Measurements from ENCODE around the gene ASB2. TPM values are rescaled to one million over a fixed set of nuclear protein-coding genes. Genes with fewer than 3 reads are reported as not detected.

The ASB2 gene
- polyA plus RNA-seq, 1 experiment: 0.06 TPM

DNA sequence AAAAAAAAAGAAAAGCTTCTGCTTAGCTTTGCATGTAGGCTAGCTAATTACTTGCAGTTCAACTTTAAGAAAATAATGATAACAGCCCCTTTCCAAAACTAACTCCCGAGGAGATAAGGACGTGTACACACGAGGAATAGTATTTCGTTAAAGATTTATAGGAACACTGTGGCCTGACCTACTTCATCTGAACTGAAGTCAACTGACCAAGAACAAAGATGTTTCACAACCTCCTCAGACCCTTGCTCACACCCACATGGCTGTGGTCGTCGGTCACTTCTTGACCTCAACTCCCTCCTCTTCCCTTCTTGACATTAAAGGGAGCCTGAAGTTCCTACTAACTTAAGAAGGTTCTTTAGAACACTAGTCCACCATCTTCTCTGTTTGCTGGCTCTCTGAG lies 74.6 kb downstream of the ASB2 start:
- POLR2A ChIA-PET: no interaction called here
- CTCF ChIA-PET: interaction anchor here (1.0 to 2.2 kb wide), 2 partner anchors 37 to 247 kb away, joined by 3 to 10 read pairs; no protein-coding TSS in a partner anchor
- no peak overlapping the region for H3K4me3 ChIP-seq (ENCODE audit: low read depth, low read length)
- TF ChIP-seq, protein P1, sequence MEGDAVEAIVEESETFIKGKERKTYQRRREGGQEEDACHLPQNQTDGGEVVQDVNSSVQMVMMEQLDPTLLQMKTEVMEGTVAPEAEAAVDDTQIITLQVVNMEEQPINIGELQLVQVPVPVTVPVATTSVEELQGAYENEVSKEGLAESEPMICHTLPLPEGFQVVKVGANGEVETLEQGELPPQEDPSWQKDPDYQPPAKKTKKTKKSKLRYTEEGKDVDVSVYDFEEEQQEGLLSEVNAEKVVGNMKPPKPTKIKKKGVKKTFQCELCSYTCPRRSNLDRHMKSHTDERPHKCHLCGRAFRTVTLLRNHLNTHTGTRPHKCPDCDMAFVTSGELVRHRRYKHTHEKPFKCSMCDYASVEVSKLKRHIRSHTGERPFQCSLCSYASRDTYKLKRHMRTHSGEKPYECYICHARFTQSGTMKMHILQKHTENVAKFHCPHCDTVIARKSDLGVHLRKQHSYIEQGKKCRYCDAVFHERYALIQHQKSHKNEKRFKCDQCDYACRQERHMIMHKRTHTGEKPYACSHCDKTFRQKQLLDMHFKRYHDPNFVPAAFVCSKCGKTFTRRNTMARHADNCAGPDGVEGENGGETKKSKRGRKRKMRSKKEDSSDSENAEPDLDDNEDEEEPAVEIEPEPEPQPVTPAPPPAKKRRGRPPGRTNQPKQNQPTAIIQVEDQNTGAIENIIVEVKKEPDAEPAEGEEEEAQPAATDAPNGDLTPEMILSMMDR (IDR thresholded peaks at IDR 0.05; ENCODE audit: insufficient read depth, low read depth, low read length): no peak
- no peaks in the 10 kb centered on the region for H3K27me3 ChIP-seq (ENCODE audit: control insufficient read depth, insufficient read depth, low read length)
- H3K36me3 ChIP-seq (ENCODE audit: control insufficient read depth, insufficient read depth, low read length): no peaks in the 10 kb centered on the region
- no peak for DNase-seq (ENCODE audit: low read depth)

DNA sequence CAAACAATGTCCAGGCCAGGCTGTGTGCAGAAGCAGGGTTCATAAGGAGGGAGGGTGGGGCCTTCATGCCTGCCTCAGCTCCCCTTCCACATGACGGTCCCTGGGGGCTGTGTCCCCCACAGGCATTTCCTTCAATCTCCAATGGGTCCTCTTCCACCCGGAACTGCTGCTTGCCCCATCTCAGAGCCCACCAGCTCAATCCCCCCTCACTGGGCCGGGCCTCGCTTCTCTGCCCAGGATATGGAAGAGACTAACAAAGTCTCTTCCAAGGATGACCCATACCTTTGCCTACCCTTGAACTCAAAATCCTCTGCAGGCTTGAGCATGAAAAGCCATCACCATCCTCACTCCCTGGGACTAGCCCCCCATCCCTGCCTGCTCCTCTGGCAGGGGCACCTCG lies 77.6 kb downstream of the ASB2 start:
- TF ChIP-seq, protein P1 (IDR thresholded peaks at IDR 0.05; ENCODE audit: insufficient read depth, low read depth, low read length): no peak
- no peaks in the 10 kb centered on the region for H3K27me3 ChIP-seq (ENCODE audit: control insufficient read depth, insufficient read depth, low read length)
- H3K4me3 ChIP-seq (ENCODE audit: low read depth, low read length): no peak overlapping the region
- POLR2A ChIA-PET: no interaction called here
- H3K36me3 ChIP-seq (ENCODE audit: control insufficient read depth, insufficient read depth, low read length): no peaks in the 10 kb centered on the region
- DNase-seq (ENCODE audit: low read depth): no peak
- CTCF ChIA-PET: interaction anchor here (0.7 to 1.5 kb wide), 2 partner anchors 9 to 106 kb away, joined by 3 to 6 read pairs; no protein-coding TSS in a partner anchor

DNA sequence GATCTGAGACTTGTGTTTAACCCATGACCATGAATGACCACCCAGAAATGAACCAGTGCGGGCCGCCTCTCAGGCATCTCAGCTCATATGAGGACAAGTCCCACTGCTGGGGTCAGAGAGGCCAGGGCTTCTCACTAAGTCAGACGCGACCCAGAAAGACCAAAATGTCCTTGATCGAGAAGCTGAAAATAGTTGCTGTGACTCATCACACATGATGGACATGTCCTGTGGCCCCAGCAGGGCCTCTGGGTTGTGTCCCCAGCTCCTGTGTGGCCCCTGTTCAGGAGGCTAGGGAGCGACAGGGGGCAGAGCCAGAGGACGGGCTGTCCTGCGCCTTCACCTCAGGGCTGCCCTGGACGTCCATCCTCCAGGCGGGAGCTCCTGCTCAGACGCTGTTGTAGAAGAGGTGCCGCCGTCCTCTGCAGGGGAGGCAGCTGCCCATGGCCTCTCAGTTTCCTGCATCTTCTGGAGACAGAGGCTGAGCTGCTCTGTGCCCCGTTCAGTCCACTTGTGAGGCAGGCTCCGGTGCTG lies 78.2 kb downstream of the ASB2 start:
- ChIA-PET CTCF (interaction anchor here (0.7 to 1.5 kb wide), 2 partner anchors 9 to 107 kb away, joined by 3 to 6 read pairs; no protein-coding TSS in a partner anchor), POLR2A (no interaction called here)
- DNase-seq (ENCODE audit: low read depth): no peak
- TF ChIP-seq, protein P1 (IDR thresholded peaks at IDR 0.05; ENCODE audit: insufficient read depth, low read depth, low read length): no peak
- H3K4me3 ChIP-seq (ENCODE audit: low read depth, low read length): no peak overlapping the region
- no peaks in the 10 kb centered on the region for H3K27me3 ChIP-seq (ENCODE audit: control insufficient read depth, insufficient read depth, low read length)
- H3K36me3 ChIP-seq (ENCODE audit: control insufficient read depth, insufficient read depth, low read length): no peaks in the 10 kb centered on the region

DNA sequence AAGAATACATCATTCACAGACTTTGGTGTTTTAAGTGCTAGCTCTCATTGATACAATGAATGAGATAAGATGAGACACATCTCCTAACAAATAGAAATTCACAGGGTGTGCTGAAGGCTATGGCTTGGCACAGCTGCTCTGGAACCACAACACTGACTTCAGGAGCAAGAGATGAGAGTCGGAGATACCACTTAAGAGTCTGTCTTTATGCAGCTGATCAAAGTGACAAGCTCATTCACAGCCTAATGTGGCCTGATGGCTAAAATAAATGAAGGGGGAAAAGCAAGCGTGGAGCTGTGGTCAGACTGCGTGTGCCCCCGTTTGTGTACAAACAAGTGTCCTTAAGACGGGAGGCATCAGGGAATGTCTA lies 78.9 kb downstream of the ASB2 start:
- no peaks in the 10 kb centered on the region for H3K27me3 ChIP-seq (ENCODE audit: control insufficient read depth, insufficient read depth, low read length)
- no peak overlapping the region for H3K4me3 ChIP-seq (ENCODE audit: low read depth, low read length)
- H3K36me3 ChIP-seq (ENCODE audit: control insufficient read depth, insufficient read depth, low read length): no peaks in the 10 kb centered on the region
- CTCF ChIA-PET: interaction anchor here (1.5 kb wide), 1 partner anchor 10 kb away, joined by 6 read pairs; no protein-coding TSS in a partner anchor
- POLR2A ChIA-PET: no interaction called here
- no peak for DNase-seq (ENCODE audit: low read depth)
- TF ChIP-seq, protein P1 (IDR thresholded peaks at IDR 0.05; ENCODE audit: insufficient read depth, low read depth, low read length): no peak

DNA sequence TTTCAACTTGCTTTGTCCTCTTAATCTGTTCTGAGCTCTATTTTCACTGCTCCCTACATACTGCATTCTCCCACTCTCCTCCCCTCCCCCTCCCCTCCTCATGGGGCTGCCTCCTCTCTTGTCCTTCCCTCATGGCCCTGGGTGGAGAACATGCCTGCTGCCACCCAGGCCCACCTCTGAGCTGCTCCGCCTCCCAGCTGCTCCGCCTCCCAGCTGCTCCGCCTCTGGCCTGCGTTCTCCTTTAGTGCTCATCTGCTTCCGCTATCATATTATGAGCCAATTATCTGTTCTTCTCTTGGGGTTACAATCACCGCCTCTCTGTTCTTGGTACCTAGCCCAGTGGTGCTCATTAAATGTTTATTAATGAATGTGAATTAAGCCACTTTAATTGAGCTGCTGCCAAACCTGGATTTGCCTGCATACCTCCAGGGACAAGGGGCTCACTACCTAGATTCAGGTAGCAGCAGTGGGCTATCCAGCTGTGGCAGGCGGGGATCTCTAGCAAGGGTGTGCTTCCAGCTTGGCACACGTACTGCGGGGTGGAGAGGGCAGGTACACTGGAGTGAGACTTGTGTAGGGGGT lies 81.3 kb downstream of the ASB2 start:
- TF ChIP-seq, protein P1 (IDR thresholded peaks at IDR 0.05; ENCODE audit: insufficient read depth, low read depth, low read length): no peak
- no peak for DNase-seq (ENCODE audit: low read depth)
- Histone ChIP-seq H3K4me3 (ENCODE audit: low read depth, low read length) (no peak overlapping the region), H3K27me3 (ENCODE audit: control insufficient read depth, insufficient read depth, low read length) (no peaks in the 10 kb centered on the region), H3K36me3 (ENCODE audit: control insufficient read depth, insufficient read depth, low read length) (no peaks in the 10 kb centered on the region)
- CTCF ChIA-PET: interaction anchor here (0.7 to 2.3 kb wide), 4 partner anchors 9 to 240 kb away, joined by 3 to 10 read pairs (median 5); no protein-coding TSS in a partner anchor
- POLR2A ChIA-PET: no interaction called here
